ENCODE measurements around the gene HOXD8. TPM values are rescaled to one million over a fixed set of nuclear protein-coding genes. Genes with fewer than 3 reads are reported as not detected.

HOXD8 gene
- total and polyA plus RNA-seq, 9 of the 15 experiments (the other 6 are each of a cell fraction or from before 2014, with no cell fraction given), result 0.04 to 0.15 TPM; not detected in 7

DNA sequence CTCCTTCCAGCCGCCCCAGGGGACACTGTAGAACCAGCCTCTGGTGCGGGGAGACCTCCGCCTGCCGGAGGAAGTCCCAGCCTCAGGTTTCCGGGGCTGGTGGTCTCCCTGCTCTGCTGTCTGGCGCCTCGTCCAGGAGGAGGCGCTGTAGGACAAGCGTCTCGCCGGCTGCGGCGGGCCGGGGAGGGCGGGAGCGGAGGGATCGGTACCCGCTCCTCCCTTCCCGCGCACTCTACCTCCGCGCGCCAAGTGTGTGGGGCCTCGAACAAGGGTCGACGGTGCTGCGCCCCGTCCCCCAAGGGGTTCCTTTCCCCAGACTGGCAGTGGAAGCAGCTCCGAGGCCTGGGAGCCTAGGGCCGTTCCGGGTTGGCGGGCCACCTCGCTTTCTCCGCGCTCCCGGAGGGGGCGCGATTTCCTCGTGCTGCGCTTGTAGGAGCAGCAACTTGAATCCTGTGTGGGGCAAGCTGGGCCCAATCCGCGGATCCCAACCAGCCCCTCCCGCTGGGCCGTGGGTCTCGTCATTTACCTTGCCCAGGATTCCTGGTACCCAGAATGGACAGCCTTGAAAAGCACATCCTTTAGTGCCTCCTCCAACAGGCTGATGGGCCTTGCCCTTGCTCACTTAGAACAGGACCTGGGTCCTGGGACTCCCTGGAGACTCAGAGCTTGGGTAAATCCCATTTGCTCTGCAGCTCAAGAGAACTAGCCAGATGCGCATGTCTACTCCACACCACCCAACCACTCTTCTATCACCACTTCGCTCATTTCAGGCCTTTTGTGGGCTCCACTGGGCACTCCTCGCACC, 11.2 kb downstream of the HOXD8 start (continued):
- TF ChIP-seq, protein P1, sequence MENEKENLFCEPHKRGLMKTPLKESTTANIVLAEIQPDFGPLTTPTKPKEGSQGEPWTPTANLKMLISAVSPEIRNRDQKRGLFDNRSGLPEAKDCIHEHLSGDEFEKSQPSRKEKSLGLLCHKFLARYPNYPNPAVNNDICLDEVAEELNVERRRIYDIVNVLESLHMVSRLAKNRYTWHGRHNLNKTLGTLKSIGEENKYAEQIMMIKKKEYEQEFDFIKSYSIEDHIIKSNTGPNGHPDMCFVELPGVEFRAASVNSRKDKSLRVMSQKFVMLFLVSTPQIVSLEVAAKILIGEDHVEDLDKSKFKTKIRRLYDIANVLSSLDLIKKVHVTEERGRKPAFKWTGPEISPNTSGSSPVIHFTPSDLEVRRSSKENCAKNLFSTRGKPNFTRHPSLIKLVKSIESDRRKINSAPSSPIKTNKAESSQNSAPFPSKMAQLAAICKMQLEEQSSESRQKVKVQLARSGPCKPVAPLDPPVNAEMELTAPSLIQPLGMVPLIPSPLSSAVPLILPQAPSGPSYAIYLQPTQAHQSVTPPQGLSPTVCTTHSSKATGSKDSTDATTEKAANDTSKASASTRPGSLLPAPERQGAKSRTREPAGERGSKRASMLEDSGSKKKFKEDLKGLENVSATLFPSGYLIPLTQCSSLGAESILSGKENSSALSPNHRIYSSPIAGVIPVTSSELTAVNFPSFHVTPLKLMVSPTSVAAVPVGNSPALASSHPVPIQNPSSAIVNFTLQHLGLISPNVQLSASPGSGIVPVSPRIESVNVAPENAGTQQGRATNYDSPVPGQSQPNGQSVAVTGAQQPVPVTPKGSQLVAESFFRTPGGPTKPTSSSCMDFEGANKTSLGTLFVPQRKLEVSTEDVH (IDR thresholded peaks at IDR 0.05; ENCODE audit: low read depth, partially characterized antibody), result peak; percentile 44
- TF ChIP-seq, protein P2, sequence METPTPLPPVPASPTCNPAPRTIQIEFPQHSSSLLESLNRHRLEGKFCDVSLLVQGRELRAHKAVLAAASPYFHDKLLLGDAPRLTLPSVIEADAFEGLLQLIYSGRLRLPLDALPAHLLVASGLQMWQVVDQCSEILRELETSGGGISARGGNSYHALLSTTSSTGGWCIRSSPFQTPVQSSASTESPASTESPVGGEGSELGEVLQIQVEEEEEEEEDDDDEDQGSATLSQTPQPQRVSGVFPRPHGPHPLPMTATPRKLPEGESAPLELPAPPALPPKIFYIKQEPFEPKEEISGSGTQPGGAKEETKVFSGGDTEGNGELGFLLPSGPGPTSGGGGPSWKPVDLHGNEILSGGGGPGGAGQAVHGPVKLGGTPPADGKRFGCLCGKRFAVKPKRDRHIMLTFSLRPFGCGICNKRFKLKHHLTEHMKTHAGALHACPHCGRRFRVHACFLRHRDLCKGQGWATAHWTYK (CRISPR knock-in tag; IDR thresholded peaks at IDR 0.05), result 0 out of 2 replicates have a peak, but pooled peaks have one; percentile 25
- peak; percentile 89 for TF ChIP-seq L3MBTL2 (IDR thresholded peaks at IDR 0.05)
- TF ChIP-seq ZNF717 (CRISPR knock-in tag; IDR thresholded peaks at IDR 0.05), result no peak
- TF ChIP-seq ZNF3 (CRISPR knock-in tag; IDR thresholded peaks at IDR 0.05), result no peak
- TF ChIP-seq, protein P3, sequence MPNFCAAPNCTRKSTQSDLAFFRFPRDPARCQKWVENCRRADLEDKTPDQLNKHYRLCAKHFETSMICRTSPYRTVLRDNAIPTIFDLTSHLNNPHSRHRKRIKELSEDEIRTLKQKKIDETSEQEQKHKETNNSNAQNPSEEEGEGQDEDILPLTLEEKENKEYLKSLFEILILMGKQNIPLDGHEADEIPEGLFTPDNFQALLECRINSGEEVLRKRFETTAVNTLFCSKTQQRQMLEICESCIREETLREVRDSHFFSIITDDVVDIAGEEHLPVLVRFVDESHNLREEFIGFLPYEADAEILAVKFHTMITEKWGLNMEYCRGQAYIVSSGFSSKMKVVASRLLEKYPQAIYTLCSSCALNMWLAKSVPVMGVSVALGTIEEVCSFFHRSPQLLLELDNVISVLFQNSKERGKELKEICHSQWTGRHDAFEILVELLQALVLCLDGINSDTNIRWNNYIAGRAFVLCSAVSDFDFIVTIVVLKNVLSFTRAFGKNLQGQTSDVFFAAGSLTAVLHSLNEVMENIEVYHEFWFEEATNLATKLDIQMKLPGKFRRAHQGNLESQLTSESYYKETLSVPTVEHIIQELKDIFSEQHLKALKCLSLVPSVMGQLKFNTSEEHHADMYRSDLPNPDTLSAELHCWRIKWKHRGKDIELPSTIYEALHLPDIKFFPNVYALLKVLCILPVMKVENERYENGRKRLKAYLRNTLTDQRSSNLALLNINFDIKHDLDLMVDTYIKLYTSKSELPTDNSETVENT (CRISPR knock-in tag; IDR thresholded peaks at IDR 0.05), result peak; percentile 19; the same call in 1 of the 2 replicates
- no peak for TF ChIP-seq ZNF584 (CRISPR knock-in tag; IDR thresholded peaks at IDR 0.05; ENCODE audit: low read depth)
- TF ChIP-seq RBFOX2 (IDR thresholded peaks at IDR 0.05; ENCODE audit: low read depth, low read length), result 0 out of 2 replicates have a peak, but pooled peaks have one; percentile 24
- TF ChIP-seq KLF16 (IDR thresholded peaks at IDR 0.05), result 0 out of 2 replicates have a peak, but pooled peaks have one; percentile 32
- 0 out of 2 replicates have a peak, but pooled peaks have one; percentile 61 for TF ChIP-seq CBX1 (IDR thresholded peaks at IDR 0.05; ENCODE audit: low read depth)
- TF ChIP-seq SMAD2 (IDR thresholded peaks at IDR 0.05; ENCODE audit: low read depth, low read length), result no peak
- TF ChIP-seq, protein P4, sequence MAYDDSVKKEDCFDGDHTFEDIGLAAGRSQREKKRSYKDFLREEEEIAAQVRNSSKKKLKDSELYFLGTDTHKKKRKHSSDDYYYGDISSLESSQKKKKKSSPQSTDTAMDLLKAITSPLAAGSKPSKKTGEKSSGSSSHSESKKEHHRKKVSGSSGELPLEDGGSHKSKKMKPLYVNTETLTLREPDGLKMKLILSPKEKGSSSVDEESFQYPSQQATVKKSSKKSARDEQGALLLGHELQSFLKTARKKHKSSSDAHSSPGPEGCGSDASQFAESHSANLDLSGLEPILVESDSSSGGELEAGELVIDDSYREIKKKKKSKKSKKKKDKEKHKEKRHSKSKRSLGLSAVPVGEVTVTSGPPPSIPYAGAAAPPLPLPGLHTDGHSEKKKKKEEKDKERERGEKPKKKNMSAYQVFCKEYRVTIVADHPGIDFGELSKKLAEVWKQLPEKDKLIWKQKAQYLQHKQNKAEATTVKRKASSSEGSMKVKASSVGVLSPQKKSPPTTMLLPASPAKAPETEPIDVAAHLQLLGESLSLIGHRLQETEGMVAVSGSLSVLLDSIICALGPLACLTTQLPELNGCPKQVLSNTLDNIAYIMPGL (CRISPR knock-in tag; IDR thresholded peaks at IDR 0.05), result peak; percentile 75
- TF ChIP-seq MEF2A (IDR thresholded peaks at IDR 0.05; ENCODE audit: control insufficient read depth, low read depth, low read length), result no peak
- TF ChIP-seq, protein P5, sequence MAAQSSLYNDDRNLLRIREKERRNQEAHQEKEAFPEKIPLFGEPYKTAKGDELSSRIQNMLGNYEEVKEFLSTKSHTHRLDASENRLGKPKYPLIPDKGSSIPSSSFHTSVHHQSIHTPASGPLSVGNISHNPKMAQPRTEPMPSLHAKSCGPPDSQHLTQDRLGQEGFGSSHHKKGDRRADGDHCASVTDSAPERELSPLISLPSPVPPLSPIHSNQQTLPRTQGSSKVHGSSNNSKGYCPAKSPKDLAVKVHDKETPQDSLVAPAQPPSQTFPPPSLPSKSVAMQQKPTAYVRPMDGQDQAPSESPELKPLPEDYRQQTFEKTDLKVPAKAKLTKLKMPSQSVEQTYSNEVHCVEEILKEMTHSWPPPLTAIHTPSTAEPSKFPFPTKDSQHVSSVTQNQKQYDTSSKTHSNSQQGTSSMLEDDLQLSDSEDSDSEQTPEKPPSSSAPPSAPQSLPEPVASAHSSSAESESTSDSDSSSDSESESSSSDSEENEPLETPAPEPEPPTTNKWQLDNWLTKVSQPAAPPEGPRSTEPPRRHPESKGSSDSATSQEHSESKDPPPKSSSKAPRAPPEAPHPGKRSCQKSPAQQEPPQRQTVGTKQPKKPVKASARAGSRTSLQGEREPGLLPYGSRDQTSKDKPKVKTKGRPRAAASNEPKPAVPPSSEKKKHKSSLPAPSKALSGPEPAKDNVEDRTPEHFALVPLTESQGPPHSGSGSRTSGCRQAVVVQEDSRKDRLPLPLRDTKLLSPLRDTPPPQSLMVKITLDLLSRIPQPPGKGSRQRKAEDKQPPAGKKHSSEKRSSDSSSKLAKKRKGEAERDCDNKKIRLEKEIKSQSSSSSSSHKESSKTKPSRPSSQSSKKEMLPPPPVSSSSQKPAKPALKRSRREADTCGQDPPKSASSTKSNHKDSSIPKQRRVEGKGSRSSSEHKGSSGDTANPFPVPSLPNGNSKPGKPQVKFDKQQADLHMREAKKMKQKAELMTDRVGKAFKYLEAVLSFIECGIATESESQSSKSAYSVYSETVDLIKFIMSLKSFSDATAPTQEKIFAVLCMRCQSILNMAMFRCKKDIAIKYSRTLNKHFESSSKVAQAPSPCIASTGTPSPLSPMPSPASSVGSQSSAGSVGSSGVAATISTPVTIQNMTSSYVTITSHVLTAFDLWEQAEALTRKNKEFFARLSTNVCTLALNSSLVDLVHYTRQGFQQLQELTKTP (IDR thresholded peaks at IDR 0.05; ENCODE audit: low read depth in 1 of 2, partially characterized antibody in 2 of 2), result peak in 1 of 2 experiments; percentile 88

All from K562 (cell line).